ENCODE measurements around the gene SECTM1. TPM values are rescaled to one million over a fixed set of nuclear protein-coding genes. Genes with fewer than 3 reads are reported as not detected.

Gene SECTM1
- total RNA-seq, 1 experiment from 2014 or later = 41.0 TPM

- DNase-seq (ENCODE audit: low read depth) = no peak
Observed at GRCh38 chr17:82280537-82280936, 53.0 kb downstream of the SECTM1 start.

- DNase-seq (ENCODE audit: low read depth) = no peak
Observed at GRCh38 chr17:82278786-82279391, 54.7 kb downstream of the SECTM1 start.

GRCh38 chr17:82278308-82278707, 55.3 kb downstream of the SECTM1 start:
- DNase-seq (ENCODE audit: low read depth) = no peak

GRCh38 chr17:82277851-82278250, 55.7 kb downstream of the SECTM1 start:
- DNase-seq (ENCODE audit: low read depth) = no peak

GRCh38 chr17:82276938-82277337, 56.6 kb downstream of the SECTM1 start:
- DNase-seq (ENCODE audit: low read depth) = no peak

- DNase-seq (ENCODE audit: low read depth) = no peak
Observed at GRCh38 chr17:82275326-82275725, 58.2 kb downstream of the SECTM1 start.

GRCh38 chr17:82274134-82275020, 59.2 kb downstream of the SECTM1 start:
- DNase-seq (ENCODE audit: low read depth) = no peak

GRCh38 chr17:82273327-82274133, 60.0 kb downstream of the SECTM1 start, which contains the start of gene CSNK1D:
CSNK1D (minus strand) TSS chr17:82273700; CDS start chr17:82273381, 319 bp downstream.
- peak; percentile 78 for DNase-seq (ENCODE audit: low read depth)

- DNase-seq (ENCODE audit: low read depth) = no peak
Observed at GRCh38 chr17:82272495-82273326, 60.9 kb downstream of the SECTM1 start.

- DNase-seq (ENCODE audit: low read depth) = no peak
Observed at GRCh38 chr17:82271401-82271800, 62.2 kb downstream of the SECTM1 start.

Other genes starting within 250 kb of the SECTM1 start
- gene FASN, start 235.5 kb downstream of the SECTM1 start, total RNA-seq (2014; rRNA removed; shearing (Covaris generic)) = 50.8 and 90.9 TPM in 2 replicates
- 0.91 and 3.4 TPM in 2 replicates for gene CCDC57, start 120.9 kb downstream of the SECTM1 start, total RNA-seq (2014; rRNA removed; shearing (Covaris generic))
- 48.1 and 84.8 TPM in 2 replicates for gene SLC16A3, start 104.7 kb downstream of the SECTM1 start, total RNA-seq (2014; rRNA removed; shearing (Covaris generic))
- gene CSNK1D, start 60.1 kb downstream of the SECTM1 start, total RNA-seq (2014; rRNA removed; shearing (Covaris generic)) = 41.6 and 43.7 TPM in 2 replicates
- gene CD7, start 16.2 kb downstream of the SECTM1 start, total RNA-seq (2014; rRNA removed; shearing (Covaris generic)) = not detected in 2 replicates
- 0.05 TPM in 1 of 2 replicates, not detected in the other for gene TEX19, start 25.5 kb upstream of the SECTM1 start, total RNA-seq (2014; rRNA removed; shearing (Covaris generic))
- not detected in 2 replicates for gene UTS2R, start 38.0 kb upstream of the SECTM1 start, total RNA-seq (2014; rRNA removed; shearing (Covaris generic))
- 4.6 and 7.3 TPM in 2 replicates for gene HEXD, start 84.6 kb upstream of the SECTM1 start, total RNA-seq (2014; rRNA removed; shearing (Covaris generic))
- gene OGFOD3, start 84.8 kb upstream of the SECTM1 start, total RNA-seq (2014; rRNA removed; shearing (Covaris generic)) = 34.5 and 57.7 TPM in 2 replicates
- 45.1 and 55.5 TPM in 2 replicates for gene CYBC1, start 117.0 kb upstream of the SECTM1 start, total RNA-seq (2014; rRNA removed; shearing (Covaris generic))
- gene NARF, start 125.0 kb upstream of the SECTM1 start, total RNA-seq (2014; rRNA removed; shearing (Covaris generic)) = 68.2 and 84.2 TPM in 2 replicates
- 21.4 and 30.7 TPM in 2 replicates for gene FOXK2, start 186.0 kb upstream of the SECTM1 start, total RNA-seq (2014; rRNA removed; shearing (Covaris generic))

All from M059J (cell line).